ENCODE data around the gene STOML1.

DNA sequence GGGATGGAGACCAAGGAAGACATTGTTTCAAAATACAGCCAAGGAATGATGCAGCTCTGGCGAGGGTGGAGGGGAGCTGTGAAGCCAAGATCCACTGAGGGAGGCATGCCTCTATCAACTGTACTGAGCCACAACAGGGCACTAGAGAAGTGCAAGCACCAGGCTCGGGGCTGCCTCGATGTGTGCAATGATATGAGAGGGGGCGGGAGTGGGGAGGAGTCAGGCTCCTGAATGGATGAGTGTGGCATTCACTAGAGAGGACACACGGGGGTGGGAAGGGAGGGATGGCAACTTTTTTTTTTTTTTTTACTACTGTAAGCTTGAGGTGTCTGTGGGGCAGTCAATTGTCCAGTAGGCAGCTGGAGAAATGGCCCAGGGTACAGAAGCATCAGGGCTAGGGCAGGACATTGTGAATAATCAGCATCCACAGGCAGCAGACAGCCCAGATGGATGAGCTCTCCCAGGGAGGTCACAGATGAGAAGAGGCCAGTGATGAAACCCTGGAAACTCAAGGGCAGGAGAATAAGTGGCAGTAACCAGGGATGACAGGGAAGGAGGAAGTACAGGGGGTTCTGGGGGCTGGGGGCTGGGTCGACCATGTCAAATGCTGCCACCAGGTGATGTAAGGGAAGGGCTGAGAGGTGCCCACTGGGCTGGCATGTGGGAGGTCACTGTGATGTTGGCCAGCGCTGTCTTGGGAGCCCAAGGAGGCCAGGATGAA, 5.9 kb downstream of the STOML1 start:
- TF ChIP-seq, protein P1, sequence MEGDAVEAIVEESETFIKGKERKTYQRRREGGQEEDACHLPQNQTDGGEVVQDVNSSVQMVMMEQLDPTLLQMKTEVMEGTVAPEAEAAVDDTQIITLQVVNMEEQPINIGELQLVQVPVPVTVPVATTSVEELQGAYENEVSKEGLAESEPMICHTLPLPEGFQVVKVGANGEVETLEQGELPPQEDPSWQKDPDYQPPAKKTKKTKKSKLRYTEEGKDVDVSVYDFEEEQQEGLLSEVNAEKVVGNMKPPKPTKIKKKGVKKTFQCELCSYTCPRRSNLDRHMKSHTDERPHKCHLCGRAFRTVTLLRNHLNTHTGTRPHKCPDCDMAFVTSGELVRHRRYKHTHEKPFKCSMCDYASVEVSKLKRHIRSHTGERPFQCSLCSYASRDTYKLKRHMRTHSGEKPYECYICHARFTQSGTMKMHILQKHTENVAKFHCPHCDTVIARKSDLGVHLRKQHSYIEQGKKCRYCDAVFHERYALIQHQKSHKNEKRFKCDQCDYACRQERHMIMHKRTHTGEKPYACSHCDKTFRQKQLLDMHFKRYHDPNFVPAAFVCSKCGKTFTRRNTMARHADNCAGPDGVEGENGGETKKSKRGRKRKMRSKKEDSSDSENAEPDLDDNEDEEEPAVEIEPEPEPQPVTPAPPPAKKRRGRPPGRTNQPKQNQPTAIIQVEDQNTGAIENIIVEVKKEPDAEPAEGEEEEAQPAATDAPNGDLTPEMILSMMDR (IDR thresholded peaks at IDR 0.05; ENCODE audit: low read length), result no peak
- TF ChIP-seq EZH2 (optimal IDR thresholded peaks at IDR 0.05; ENCODE audit: low read depth, low read length), result no peak
- no peak for TF ChIP-seq EZH2phosphoT487 (IDR thresholded peaks at IDR 0.05; ENCODE audit: low read length)

Measured in MM.1S (cell line).